DND-41 (cell line): ENCODE data around the gene ARHGEF17.

ENCODE experiments used
- ATAC-seq: fragments of 200-7000 bp; cut with Tn5 transposase; 3 replicates; pipeline ENCODE4 v1.9.1; 2021; ENCODE audit warnings: low read depth; ENCODE audit not compliant: insufficient read depth
- DNase-seq: peaks from one replicate; pipeline ENCODE4 v3.0.0-alpha.2; 2020
- H2AFZ ChIP-seq: 2 replicates; pipeline ENCODE4 v1.6.0; 2012; ENCODE audit warnings: low read depth, low read length
- H3K27ac ChIP-seq: 2 replicates; pipeline ENCODE4 v1.5.1; 2012; ENCODE audit warnings: low read length, inconsistent platforms
- H3K27me3 ChIP-seq: fragments of 200-600 bp; sonication (generic); 2 replicates; pipeline ENCODE4 v1.6.0; 2012; ENCODE audit warnings: low read length, mild to moderate bottlenecking, inconsistent platforms; ENCODE audit not compliant: insufficient read depth, poor library complexity
- H3K36me3 ChIP-seq: 2 replicates; pipeline ENCODE4 v1.5.1; 2012; ENCODE audit warnings: low read length, inconsistent platforms; ENCODE audit not compliant: insufficient read depth
- H3K4me1 ChIP-seq: 2 replicates; pipeline ENCODE4 v1.5.1; 2012; ENCODE audit warnings: mild to moderate bottlenecking, low read length; ENCODE audit not compliant: insufficient read depth
- H3K4me2 ChIP-seq: 2 replicates; pipeline ENCODE4 v1.6.0; 2012; ENCODE audit warnings: mild to moderate bottlenecking, moderate library complexity, low read length, inconsistent platforms; ENCODE audit not compliant: insufficient read depth
- H3K4me3 ChIP-seq, 2 experiments: fragments of 200-600 bp in 1 of 2; shearing (Covaris generic) in 1 of 2; 2 replicates each; pipeline ENCODE4 v1.5.1; 2012 to 2016; ENCODE audit warnings: inconsistent platforms in 2 of 2, low read length in 2 of 2, mild to moderate bottlenecking in 2 of 2, low read depth in 1 of 2, moderate library complexity in 1 of 2
- H3K79me2 ChIP-seq: 2 replicates; pipeline ENCODE4 v1.6.0; 2012; ENCODE audit warnings: low read length, inconsistent platforms; ENCODE audit not compliant: insufficient read depth
- H3K9ac ChIP-seq: 2 replicates; pipeline ENCODE4 v1.6.0; 2012; ENCODE audit warnings: low read depth, mild to moderate bottlenecking, inconsistent platforms, low read length, moderate library complexity
- H3K9me3 ChIP-seq: 2 replicates; pipeline ENCODE4 v1.5.1; 2012; ENCODE audit warnings: low read length, moderate library complexity, mild to moderate bottlenecking, inconsistent platforms; ENCODE audit not compliant: insufficient read depth, severe bottlenecking
- H4K20me1 ChIP-seq: 2 replicates; pipeline ENCODE4 v1.6.0; 2012; ENCODE audit warnings: low read length; ENCODE audit not compliant: insufficient read depth
- CTCF ChIP-seq: IDR thresholded peaks from 2 replicates; pipeline ENCODE4 v1.5.1; 2012; ENCODE audit warnings: borderline replicate concordance, low read length, moderate library complexity, mild to moderate bottlenecking; ENCODE audit not compliant: poor library complexity, severe bottlenecking; ENCODE audit errors: extremely low read depth
- EZH2 ChIP-seq: IDR thresholded peaks from 3 replicates; pipeline ENCODE4 v1.6.1; 2012; ENCODE audit warnings: borderline replicate concordance, low read depth, mild to moderate bottlenecking, moderate library complexity, low read length, inconsistent platforms; ENCODE audit not compliant: severe bottlenecking

Gene ARHGEF17

GRCh38 chr11:73380897-73381410 is 72.9 kb downstream of the ARHGEF17 start:
- Histone ChIP-seq H4K20me1 (peaks cover 89% of the 10 kb centered on the region), H3K9ac (no peak overlapping the region), H2AFZ (no peak overlapping the region), H3K4me3 (no peak overlapping the region), H3K27me3 (no peaks in the 10 kb centered on the region), H3K27ac (no peak overlapping the region), H3K36me3 (peaks cover 18% of the 10 kb centered on the region), H3K79me2 (peaks cover 97% of the 10 kb centered on the region), H3K4me1 (peaks cover 63% of the 10 kb centered on the region), H3K4me2 (0 out of 2 replicates have a peak overlapping the region, but pooled peaks have one; percentile 37), H3K9me3 (no peaks in the 10 kb centered on the region)
- DNase-seq (no peak), ATAC-seq (no peak)
- no peak for TF ChIP-seq EZH2
- TF ChIP-seq CTCF = no peak

- H4K20me1 ChIP-seq = peaks cover 96% of the 10 kb centered on the region
- ATAC-seq = no peak
- no peak for DNase-seq
- H3K79me2 ChIP-seq = peaks cover 100% of the 10 kb centered on the region
- 0 out of 2 replicates have a peak overlapping the region, but pooled peaks have one; percentile 8 for H3K27ac ChIP-seq
- H3K27me3 ChIP-seq = no peaks in the 10 kb centered on the region
- peaks cover 23% of the 10 kb centered on the region for H3K36me3 ChIP-seq
- H2AFZ ChIP-seq = no peak overlapping the region
- no peak overlapping the region for H3K4me3 ChIP-seq
- TF ChIP-seq EZH2 (no peak), CTCF (no peak)
- H3K4me1 ChIP-seq = peaks cover 68% of the 10 kb centered on the region
- no peak overlapping the region for H3K4me2 ChIP-seq
- no peak overlapping the region for H3K9ac ChIP-seq
- no peaks in the 10 kb centered on the region for H3K9me3 ChIP-seq
Observed at GRCh38 chr11:73381589-73381988, 73.5 kb downstream of the ARHGEF17 start.

GRCh38 chr11:73382183-73382582 is 74.1 kb downstream of the ARHGEF17 start:
- Histone ChIP-seq H3K9ac (no peak overlapping the region), H3K79me2 (peaks cover 99% of the 10 kb centered on the region), H3K4me2 (no peak overlapping the region), H3K4me1 (peaks cover 67% of the 10 kb centered on the region), H3K36me3 (peaks cover 23% of the 10 kb centered on the region), H3K27me3 (no peaks in the 10 kb centered on the region), H3K27ac (peak overlapping the region; percentile 41), H4K20me1 (peaks cover 98% of the 10 kb centered on the region), H2AFZ (no peak overlapping the region), H3K9me3 (no peaks in the 10 kb centered on the region), H3K4me3 (no peak overlapping the region)
- no peak for TF ChIP-seq EZH2
- no peak for TF ChIP-seq CTCF
- DNase-seq = no peak
- ATAC-seq = no peak

GRCh38 chr11:73382747-73383146 is 74.7 kb downstream of the ARHGEF17 start:
- H3K27me3 ChIP-seq = no peaks in the 10 kb centered on the region
- peaks cover 23% of the 10 kb centered on the region for H3K36me3 ChIP-seq
- H3K4me1 ChIP-seq = peaks cover 61% of the 10 kb centered on the region
- TF ChIP-seq EZH2 = no peak
- no peak for TF ChIP-seq CTCF
- no peaks in the 10 kb centered on the region for H3K9me3 ChIP-seq
- H3K4me3 ChIP-seq = no peak overlapping the region
- peak overlapping the region; percentile 51 for H3K27ac ChIP-seq
- H2AFZ ChIP-seq = no peak overlapping the region
- DNase-seq = no peak
- peak overlapping the region; percentile 16; the same call in 1 of the 2 replicates for H3K9ac ChIP-seq
- no peak for ATAC-seq
- H3K4me2 ChIP-seq = no peak overlapping the region
- H3K79me2 ChIP-seq = peaks cover 99% of the 10 kb centered on the region
- peaks cover 98% of the 10 kb centered on the region for H4K20me1 ChIP-seq
